ENCODE data around the gene FOXN1.

FOXN1 gene

DNA sequence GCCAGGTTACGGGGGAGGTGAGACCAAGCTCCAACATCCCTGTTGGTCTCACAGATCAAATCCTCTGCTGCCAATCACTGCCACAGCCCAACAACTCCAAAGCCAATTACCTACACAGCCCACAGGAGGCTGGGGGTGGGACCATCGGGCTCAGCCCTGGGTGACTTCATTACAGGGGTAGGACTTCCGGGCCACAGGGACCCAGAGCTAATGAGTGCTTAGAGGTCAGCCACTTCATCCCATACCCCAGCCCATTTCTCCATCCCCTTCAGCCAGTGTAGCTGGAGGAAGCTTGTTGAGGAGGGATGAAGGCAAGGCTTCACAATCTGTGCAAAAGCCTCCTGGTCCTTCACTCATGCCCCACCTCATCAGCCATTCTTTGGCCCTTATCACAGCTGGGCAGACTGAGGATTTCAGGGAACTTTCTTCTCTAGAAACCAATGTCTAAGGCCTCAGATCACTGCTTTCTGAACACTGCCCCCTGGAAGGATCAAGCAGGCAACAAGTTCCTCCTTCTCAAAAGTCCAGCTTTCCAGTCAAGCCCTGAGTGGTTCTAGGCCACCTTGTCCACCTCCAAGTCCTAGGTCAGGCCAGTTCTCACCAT, 5.8 kb downstream of the FOXN1 start:
- Histone ChIP-seq H3K18ac (ENCODE audit: low read length) (no peak overlapping the region), H3K27me3 (ENCODE audit: insufficient read depth, low read length) (no peaks in the 10 kb centered on the region), H3K27ac (ENCODE audit: low read depth, low read length) (no peak overlapping the region), H4K8ac (ENCODE audit: low read depth, low read length) (no peak overlapping the region), H2BK5ac (ENCODE audit: low read depth, low read length, poor library complexity) (no peak overlapping the region), H3K79me2 (ENCODE audit: control insufficient read depth, insufficient read depth, low read length, poor library complexity) (no peaks in the 10 kb centered on the region), H3K4me2 (ENCODE audit: low read length) (no peak overlapping the region), H3K79me1 (ENCODE audit: low read length) (no peaks in the 10 kb centered on the region), H4K91ac (ENCODE audit: low read depth, low read length) (no peak overlapping the region), H2BK120ac (ENCODE audit: insufficient read depth, low read length, poor library complexity) (no peak overlapping the region), H2AFZ (ENCODE audit: insufficient read depth, low read length, poor library complexity) (no peak overlapping the region), H3K9me3 (ENCODE audit: insufficient read depth, low read depth, low read length) (peaks cover 10% of the 10 kb centered on the region), H4K12ac (ENCODE audit: low read depth, low read length) (no peak overlapping the region), H3K9ac (ENCODE audit: low read length) (no peak overlapping the region), H3K23ac (ENCODE audit: low read length) (no peak overlapping the region), H3K4me1 (ENCODE audit: control insufficient read depth in 1 of 2, insufficient read depth in 2 of 2, low read length in 2 of 2) (no peaks in the 10 kb centered on the region), H3K14ac (ENCODE audit: low read length) (no peak overlapping the region), H3K4me3 (ENCODE audit: low read depth, low read length) (no peak overlapping the region), H2BK12ac (ENCODE audit: low read length) (no peak overlapping the region), H3K4ac (ENCODE audit: low read depth, low read length) (no peak overlapping the region), H3K36me3 (ENCODE audit: control insufficient read depth in 1 of 2, insufficient read depth in 2 of 2, low read length in 2 of 2) (no peaks in the 10 kb centered on the region), H2AK5ac (ENCODE audit: low read length) (no peak overlapping the region)
- DNase-seq, result no peak
- WGBS (ENCODE audit: extremely low coverage, insufficient coverage, insufficient read length), result no CpG with 5 or more reads among the region's 3 CpGs

DNA sequence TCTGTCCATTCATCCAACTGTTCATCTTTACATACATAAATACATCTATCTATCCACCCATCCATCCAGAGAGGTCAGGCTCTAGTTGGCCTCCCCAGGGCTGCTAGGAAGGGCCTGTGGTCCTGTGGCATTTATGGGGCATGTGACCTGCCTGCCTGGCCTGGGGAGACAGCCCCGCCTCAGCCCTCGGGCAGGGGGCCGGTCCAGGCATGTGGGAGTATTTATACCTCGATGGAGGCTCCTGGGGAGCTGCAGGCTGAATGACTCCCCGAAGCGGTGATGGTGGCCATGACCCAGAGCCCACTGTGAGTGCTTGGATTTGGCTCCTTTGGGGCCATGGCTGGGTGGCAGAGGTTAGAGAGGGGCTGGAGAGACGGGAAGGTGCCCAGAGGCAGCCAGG, 7.3 kb downstream of the FOXN1 start:
- Histone ChIP-seq H3K14ac (ENCODE audit: low read length) (no peak overlapping the region), H3K23ac (ENCODE audit: low read length) (no peak overlapping the region), H3K4me2 (ENCODE audit: low read length) (no peak overlapping the region), H2BK120ac (ENCODE audit: insufficient read depth, low read length, poor library complexity) (no peak overlapping the region), H3K36me3 (ENCODE audit: control insufficient read depth in 1 of 2, insufficient read depth in 2 of 2, low read length in 2 of 2) (no peaks in the 10 kb centered on the region), H3K27ac (ENCODE audit: low read depth, low read length) (no peak overlapping the region), H3K9me3 (ENCODE audit: insufficient read depth, low read depth, low read length) (peaks cover 10% of the 10 kb centered on the region), H3K79me1 (ENCODE audit: low read length) (no peaks in the 10 kb centered on the region), H3K9ac (ENCODE audit: low read length) (no peak overlapping the region), H4K91ac (ENCODE audit: low read depth, low read length) (no peak overlapping the region), H3K27me3 (ENCODE audit: insufficient read depth, low read length) (no peaks in the 10 kb centered on the region), H3K4ac (ENCODE audit: low read depth, low read length) (no peak overlapping the region), H3K79me2 (ENCODE audit: control insufficient read depth, insufficient read depth, low read length, poor library complexity) (no peaks in the 10 kb centered on the region), H4K8ac (ENCODE audit: low read depth, low read length) (no peak overlapping the region), H3K4me1 (ENCODE audit: control insufficient read depth in 1 of 2, insufficient read depth in 2 of 2, low read length in 2 of 2) (no peaks in the 10 kb centered on the region), H2AFZ (ENCODE audit: insufficient read depth, low read length, poor library complexity) (no peak overlapping the region), H2BK5ac (ENCODE audit: low read depth, low read length, poor library complexity) (no peak overlapping the region), H2AK5ac (ENCODE audit: low read length) (no peak overlapping the region), H3K4me3 (ENCODE audit: low read depth, low read length) (no peak overlapping the region), H2BK12ac (ENCODE audit: low read length) (no peak overlapping the region), H4K12ac (ENCODE audit: low read depth, low read length) (no peak overlapping the region), H3K18ac (ENCODE audit: low read length) (no peak overlapping the region)
- no peak for DNase-seq
- WGBS (ENCODE audit: extremely low coverage, insufficient coverage, insufficient read length), result no CpG with 5 or more reads among the region's 7 CpGs

DNA sequence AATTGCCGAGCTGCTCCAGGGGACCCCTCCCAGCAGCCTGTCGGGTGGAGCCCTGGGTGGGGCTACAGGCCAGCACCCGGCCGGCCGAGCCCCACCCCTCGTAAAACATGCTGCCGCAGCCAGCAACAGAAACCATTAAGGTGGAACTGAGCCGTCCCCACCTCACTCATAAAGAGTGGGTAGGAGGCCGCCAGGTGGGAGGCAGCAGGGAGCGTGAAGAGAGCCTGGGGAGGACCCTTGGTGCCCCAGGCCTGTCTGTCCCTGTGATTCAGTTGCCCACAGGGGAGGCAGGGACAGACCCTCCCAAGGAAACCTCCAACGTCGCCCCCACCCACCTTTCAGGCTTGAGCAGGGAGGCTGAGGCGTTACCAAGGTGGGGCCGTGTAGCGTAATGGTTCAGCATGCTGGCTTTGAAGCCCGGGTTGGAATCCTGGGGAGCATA, 8.4 kb downstream of the FOXN1 start:
- no peak for DNase-seq
- H3K4me3 ChIP-seq (ENCODE audit: low read depth, low read length), result no peak overlapping the region
- H3K18ac ChIP-seq (ENCODE audit: low read length), result no peak overlapping the region
- no peak overlapping the region for H2AFZ ChIP-seq (ENCODE audit: insufficient read depth, low read length, poor library complexity)
- H3K14ac ChIP-seq (ENCODE audit: low read length), result no peak overlapping the region
- H4K12ac ChIP-seq (ENCODE audit: low read depth, low read length), result no peak overlapping the region
- no peak overlapping the region for H3K4ac ChIP-seq (ENCODE audit: low read depth, low read length)
- H3K4me2 ChIP-seq (ENCODE audit: low read length), result no peak overlapping the region
- no peaks in the 10 kb centered on the region for H3K79me1 ChIP-seq (ENCODE audit: low read length)
- H4K8ac ChIP-seq (ENCODE audit: low read depth, low read length), result no peak overlapping the region
- no peak overlapping the region for H2BK12ac ChIP-seq (ENCODE audit: low read length)
- H3K27me3 ChIP-seq (ENCODE audit: insufficient read depth, low read length), result no peaks in the 10 kb centered on the region
- peaks cover 10% of the 10 kb centered on the region for H3K9me3 ChIP-seq (ENCODE audit: insufficient read depth, low read depth, low read length)
- H2BK5ac ChIP-seq (ENCODE audit: low read depth, low read length, poor library complexity), result no peak overlapping the region
- no peaks in the 10 kb centered on the region for H3K36me3 ChIP-seq (ENCODE audit: control insufficient read depth in 1 of 2, insufficient read depth in 2 of 2, low read length in 2 of 2)
- no peak overlapping the region for H3K23ac ChIP-seq (ENCODE audit: low read length)
- whole genome bisulfite sequencing (ENCODE audit: extremely low coverage, insufficient coverage, insufficient read length), result no CpG with 5 or more reads among the region's 16 CpGs
- H4K91ac ChIP-seq (ENCODE audit: low read depth, low read length), result no peak overlapping the region
- no peak overlapping the region for H2AK5ac ChIP-seq (ENCODE audit: low read length)
- H2BK120ac ChIP-seq (ENCODE audit: insufficient read depth, low read length, poor library complexity), result no peak overlapping the region
- H3K79me2 ChIP-seq (ENCODE audit: control insufficient read depth, insufficient read depth, low read length, poor library complexity), result no peaks in the 10 kb centered on the region
- no peak overlapping the region for H3K9ac ChIP-seq (ENCODE audit: low read length)
- H3K27ac ChIP-seq (ENCODE audit: low read depth, low read length), result no peak overlapping the region
- H3K4me1 ChIP-seq (ENCODE audit: control insufficient read depth in 1 of 2, insufficient read depth in 2 of 2, low read length in 2 of 2), result no peaks in the 10 kb centered on the region

DNA sequence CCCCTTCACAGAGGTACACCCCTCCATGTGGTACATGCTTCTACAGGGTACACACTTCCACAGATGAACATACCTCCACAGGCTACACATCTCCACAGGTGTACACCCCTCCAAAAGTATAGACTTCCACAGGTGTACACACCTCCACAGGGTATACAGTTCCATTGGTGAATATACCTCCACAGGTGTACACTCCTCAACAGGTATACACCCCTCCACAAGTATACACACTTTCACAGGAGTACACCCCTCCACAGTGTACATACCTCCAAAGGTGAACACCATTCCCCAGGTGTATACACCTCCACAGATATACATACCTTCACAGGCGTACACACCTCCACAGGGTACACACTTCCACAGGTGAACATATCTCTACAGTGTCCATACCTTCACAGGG, 9.4 kb downstream of the FOXN1 start:
- Histone ChIP-seq H3K18ac (ENCODE audit: low read length) (no peak overlapping the region), H3K9me3 (ENCODE audit: insufficient read depth, low read depth, low read length) (peaks cover 10% of the 10 kb centered on the region), H4K12ac (ENCODE audit: low read depth, low read length) (no peak overlapping the region), H3K36me3 (ENCODE audit: control insufficient read depth in 1 of 2, insufficient read depth in 2 of 2, low read length in 2 of 2) (no peaks in the 10 kb centered on the region), H3K14ac (ENCODE audit: low read length) (no peak overlapping the region), H3K27me3 (ENCODE audit: insufficient read depth, low read length) (no peaks in the 10 kb centered on the region), H2BK120ac (ENCODE audit: insufficient read depth, low read length, poor library complexity) (no peak overlapping the region), H4K91ac (ENCODE audit: low read depth, low read length) (no peak overlapping the region), H2AFZ (ENCODE audit: insufficient read depth, low read length, poor library complexity) (no peak overlapping the region), H3K4me1 (ENCODE audit: control insufficient read depth in 1 of 2, insufficient read depth in 2 of 2, low read length in 2 of 2) (no peaks in the 10 kb centered on the region), H3K4me2 (ENCODE audit: low read length) (no peak overlapping the region), H3K9ac (ENCODE audit: low read length) (no peak overlapping the region), H3K79me1 (ENCODE audit: low read length) (no peaks in the 10 kb centered on the region), H3K79me2 (ENCODE audit: control insufficient read depth, insufficient read depth, low read length, poor library complexity) (no peaks in the 10 kb centered on the region), H3K4ac (ENCODE audit: low read depth, low read length) (no peak overlapping the region), H3K4me3 (ENCODE audit: low read depth, low read length) (no peak overlapping the region), H2AK5ac (ENCODE audit: low read length) (no peak overlapping the region), H4K8ac (ENCODE audit: low read depth, low read length) (no peak overlapping the region), H3K27ac (ENCODE audit: low read depth, low read length) (no peak overlapping the region), H2BK12ac (ENCODE audit: low read length) (no peak overlapping the region), H3K23ac (ENCODE audit: low read length) (no peak overlapping the region), H2BK5ac (ENCODE audit: low read depth, low read length, poor library complexity) (no peak overlapping the region)
- no CpG with 5 or more reads among the region's 1 CpG for WGBS (ENCODE audit: extremely low coverage, insufficient coverage, insufficient read length)
- DNase-seq, result no peak

Data from trophoblast cell (in vitro differentiated cells and primary cell).